ENCODE measurements around the gene NUP210L. TPM values are rescaled to one million over a fixed set of nuclear protein-coding genes. Genes with fewer than 3 reads are reported as not detected.
"Not testable (repeated sequence)": the region's sequence is repeated elsewhere in the genome, so short reads cannot be mapped to it uniquely, and the experiment has no call there.

Gene NUP210L
- total and polyA plus RNA-seq, 2 experiments from 2014 or later, result not detected

GRCh38 chr1:154117642-154118041 is 37.2 kb downstream of the NUP210L start:
- no peak for TF ChIP-seq CTCF (IDR thresholded peaks at IDR 0.05; ENCODE audit: low read depth, low read length)
- Histone ChIP-seq H3K27me3 (no peaks in the 10 kb centered on the region), H3K4me1 (ENCODE audit: low read depth) (no peaks in the 10 kb centered on the region), H3K9me3 (ENCODE audit: low read depth) (no peaks in the 10 kb centered on the region), H3K27ac (no peak overlapping the region), H3K4me3 (no peak overlapping the region), H3K36me3 (no peaks in the 10 kb centered on the region)
- no peak for DNase-seq (ENCODE audit: low read depth in 1 of 2, low spot score in 1 of 2)

- DNase-seq (ENCODE audit: low read depth in 1 of 2, low spot score in 1 of 2), result peak in 1 of 2 donors; percentile 8
- no peaks in the 10 kb centered on the region for H3K36me3 ChIP-seq
Measured at GRCh38 chr1:154115180-154115579, 39.7 kb downstream of the NUP210L start.

GRCh38 chr1:154104433-154105082 is 50.3 kb downstream of the NUP210L start:
- Histone ChIP-seq H3K4me1 (ENCODE audit: low read depth) (no peaks in the 10 kb centered on the region), H3K4me3 (no peak overlapping the region), H3K27me3 (no peaks in the 10 kb centered on the region), H3K36me3 (no peaks in the 10 kb centered on the region), H3K27ac (no peak overlapping the region), H3K9me3 (ENCODE audit: low read depth) (no peaks in the 10 kb centered on the region)
- no peak for TF ChIP-seq CTCF (IDR thresholded peaks at IDR 0.05; ENCODE audit: low read depth, low read length)
- no peak for DNase-seq (ENCODE audit: low read depth in 1 of 2, low spot score in 1 of 2)

More at GRCh38 chr1:154115180-154115579, 39.7 kb downstream of the NUP210L start:
- no peak overlapping the region for H3K27ac ChIP-seq
- no peak overlapping the region for H3K4me3 ChIP-seq
- H3K9me3 ChIP-seq (ENCODE audit: low read depth), result no peaks in the 10 kb centered on the region
- no peak for TF ChIP-seq CTCF (IDR thresholded peaks at IDR 0.05; ENCODE audit: low read depth, low read length)
- no peaks in the 10 kb centered on the region for H3K27me3 ChIP-seq
- no peaks in the 10 kb centered on the region for H3K4me1 ChIP-seq (ENCODE audit: low read depth)

- not testable (repeated sequence) for H3K27ac ChIP-seq; H3K4me3 ChIP-seq; H3K9me3 ChIP-seq (ENCODE audit: low read depth); H3K4me1 ChIP-seq (ENCODE audit: low read depth); DNase-seq (ENCODE audit: low read depth in 1 of 2, low spot score in 1 of 2); H3K27me3 ChIP-seq; H3K36me3 ChIP-seq
Measured at GRCh38 chr1:154100141-154100540, 54.7 kb downstream of the NUP210L start.

- DNase-seq (ENCODE audit: low read depth in 1 of 2, low spot score in 1 of 2), result no peak
- no peaks in the 10 kb centered on the region for H3K36me3 ChIP-seq
- H3K27me3 ChIP-seq, result no peaks in the 10 kb centered on the region
- no peaks in the 10 kb centered on the region for H3K9me3 ChIP-seq (ENCODE audit: low read depth)
- H3K27ac ChIP-seq, result no peak overlapping the region
- H3K4me3 ChIP-seq, result no peak overlapping the region
- no peaks in the 10 kb centered on the region for H3K4me1 ChIP-seq (ENCODE audit: low read depth)
- TF ChIP-seq CTCF (IDR thresholded peaks at IDR 0.05; ENCODE audit: low read depth, low read length), result no peak
Measured at GRCh38 chr1:154097873-154098272, 57.0 kb downstream of the NUP210L start.

- Histone ChIP-seq H3K4me3 (no peak overlapping the region), H3K27ac (no peak overlapping the region), H3K27me3 (no peaks in the 10 kb centered on the region), H3K9me3 (ENCODE audit: low read depth) (no peaks in the 10 kb centered on the region), H3K4me1 (ENCODE audit: low read depth) (no peaks in the 10 kb centered on the region), H3K36me3 (no peaks in the 10 kb centered on the region)
- no peak for TF ChIP-seq CTCF (IDR thresholded peaks at IDR 0.05; ENCODE audit: low read depth, low read length)
- no peak for DNase-seq (ENCODE audit: low read depth in 1 of 2, low spot score in 1 of 2)
Measured at GRCh38 chr1:154095456-154096060, 59.3 kb downstream of the NUP210L start.

All from cardiac muscle cell (in vitro differentiated cells and primary cell).